Activated CD4-positive, alpha-beta T cell treated with anti-CD3 and anti-CD28 coated beads, Interleukin-10, Interleukin-2, amounts not matched to agents 100 ng/mL and 50 ng/mL, durations not matched to agents 16 hours and 8 hours (primary cell): ENCODE data around the gene TANC2.

Source experiments
- DNase-seq: peaks from one replicate; pipeline ENCODE4 v3.0.0-alpha.2; 2020

Gene TANC2

DNA sequence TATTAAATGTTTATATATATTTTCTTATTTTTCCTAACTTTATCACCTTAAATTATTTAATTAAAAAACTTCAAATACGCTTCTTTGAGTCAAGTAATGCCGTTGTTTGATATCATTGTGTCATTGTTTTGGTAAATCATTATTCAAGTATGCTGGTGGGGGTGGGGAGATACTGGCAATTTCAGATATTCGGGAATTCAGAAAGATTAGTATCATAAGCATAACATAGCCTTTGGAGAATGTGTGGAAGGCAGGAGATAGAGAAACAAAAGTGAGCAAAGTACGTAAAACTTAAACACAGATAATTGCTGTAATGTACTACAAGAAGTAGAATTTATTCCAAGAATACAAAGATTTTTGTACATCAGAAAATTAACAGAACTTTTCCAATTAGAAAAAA, 49.8 kb downstream of the TANC2 start:
- DNase-seq: no peak
